Right atrium auricular region (tissue), 2 donors: Measurements from ENCODE around the gene BMPR1B. TPM values are rescaled to one million over a fixed set of nuclear protein-coding genes. Genes with fewer than 3 reads are reported as not detected.

Experiments used
- DNase-seq: peaks from one replicate; pipeline ENCODE4 v3.0.0-alpha.2; 2019; ENCODE audit warnings: low spot score
- H3K27ac ChIP-seq, 2 donors: fragments of 200-600 bp; sonication (generic); 1 replicate in 1 of 2; 2 replicates in 1 of 2; pipeline ENCODE4 v1.5.1; 2016 to 2019
- H3K27me3 ChIP-seq, 2 donors: fragments of 200-600 bp; sonication (generic); one replicate each; pipeline versions ENCODE4 v1.5.1 to v1.6.0; 2017 to 2019
- H3K36me3 ChIP-seq: fragments of 200-600 bp; sonication (generic); one replicate; pipeline ENCODE4 v1.5.1; 2016
- H3K4me1 ChIP-seq, 2 donors: fragments of 200-600 bp; sonication (generic); one replicate each; pipeline versions ENCODE4 v1.5.1 to v1.6.0; 2017 to 2019
- H3K4me3 ChIP-seq, 2 donors: fragments of 200-600 bp; sonication (generic); 1 replicate in 1 of 2; 2 replicates in 1 of 2; pipeline ENCODE4 v1.5.1; 2017 to 2019; ENCODE audit warnings: mild to moderate bottlenecking in 1 of 2, moderate library complexity in 1 of 2
- H3K9me3 ChIP-seq, 2 donors: fragments of 200-600 bp; sonication (generic); one replicate each; pipeline ENCODE4 v1.5.1; 2019
- CTCF ChIP-seq, 2 donors: fragments of 200-600 bp; sonication (generic); IDR thresholded peaks; one replicate each; pipeline ENCODE4 v1.5.1; 2019; ENCODE audit warnings: antibody characterized with exemption in 2 of 2
- total RNA-seq, 2 donors: library from RNA; depleted of rRNA; stranded (reverse); fragments of >200 nt; gene quantifications; one replicate each; pipeline ENCODE4 v1.1.0, GENCODE V29; 2016

Gene BMPR1B
- total RNA-seq, 2 donors from 2014 or later, result 0.82 to 1.4 TPM

GRCh38 chr4:95000076-95000648, 242.4 kb downstream of the BMPR1B start:
- Histone ChIP-seq H3K9me3 (no peaks in the 10 kb centered on the region), H3K27me3 (no peaks in the 10 kb centered on the region), H3K36me3 (no peaks in the 10 kb centered on the region), H3K4me1 (peaks cover 0 to 7% of the 10 kb centered on the region in 2 donors), H3K27ac (no peak overlapping the region), H3K4me3 (no peak overlapping the region)
- DNase-seq, result no peak
- TF ChIP-seq CTCF (IDR thresholded peaks at IDR 0.05), result no peak

GRCh38 chr4:95004912-95005311, 247.2 kb downstream of the BMPR1B start:
- Histone ChIP-seq H3K4me1 (no peaks in the 10 kb centered on the region), H3K36me3 (no peaks in the 10 kb centered on the region), H3K4me3 (no peak overlapping the region), H3K9me3 (no peaks in the 10 kb centered on the region), H3K27ac (no peak overlapping the region), H3K27me3 (no peaks in the 10 kb centered on the region)
- no peak for DNase-seq
- TF ChIP-seq CTCF (IDR thresholded peaks at IDR 0.05), result no peak

GRCh38 chr4:95007998-95008397, 250.2 kb downstream of the BMPR1B start:
- H3K27ac ChIP-seq, result no peak overlapping the region
- no peaks in the 10 kb centered on the region for H3K36me3 ChIP-seq
- H3K9me3 ChIP-seq, result no peaks in the 10 kb centered on the region
- H3K4me1 ChIP-seq, result no peaks in the 10 kb centered on the region
- no peaks in the 10 kb centered on the region for H3K27me3 ChIP-seq
- no peak overlapping the region for H3K4me3 ChIP-seq
- no peak for DNase-seq
- no peak for TF ChIP-seq CTCF (IDR thresholded peaks at IDR 0.05)

GRCh38 chr4:95013236-95013635, 255.5 kb downstream of the BMPR1B start:
- no peaks in the 10 kb centered on the region for H3K36me3 ChIP-seq
- DNase-seq, result no peak
- no peaks in the 10 kb centered on the region for H3K4me1 ChIP-seq
- TF ChIP-seq CTCF (IDR thresholded peaks at IDR 0.05), result no peak
- H3K27me3 ChIP-seq, result no peaks in the 10 kb centered on the region
- H3K4me3 ChIP-seq, result no peak overlapping the region
- H3K9me3 ChIP-seq, result no peaks in the 10 kb centered on the region
- H3K27ac ChIP-seq, result no peak overlapping the region

- no peak overlapping the region for H3K27ac ChIP-seq
- no peak overlapping the region for H3K4me3 ChIP-seq
- H3K27me3 ChIP-seq, result no peaks in the 10 kb centered on the region
- H3K9me3 ChIP-seq, result no peaks in the 10 kb centered on the region
- no peak for DNase-seq
- H3K4me1 ChIP-seq, result no peaks in the 10 kb centered on the region
- H3K36me3 ChIP-seq, result no peaks in the 10 kb centered on the region
- no peak for TF ChIP-seq CTCF (IDR thresholded peaks at IDR 0.05)
Observed at GRCh38 chr4:95014068-95014467, 256.3 kb downstream of the BMPR1B start.
